NT2/D1 (cell line): ENCODE measurements around the gene INO80E.

ENCODE experiments used
- SUZ12 ChIP-seq: IDR thresholded peaks from 2 replicates; pipeline ENCODE4 v1.6.1; 2011; ENCODE audit not compliant: insufficient read length, insufficient read depth; ENCODE audit errors: extremely low read depth
- YY1 ChIP-seq: IDR thresholded peaks from 2 replicates; pipeline ENCODE4 v1.6.1; 2011; ENCODE audit not compliant: insufficient read length, insufficient read depth

- no peak for TF ChIP-seq YY1
- TF ChIP-seq SUZ12: no peak
Measured at GRCh38 chr16:30030841-30031413, 34.9 kb downstream of the INO80E start, which contains the start of gene TLCD3B.
